ENCODE results near the gene KHDRBS1. TPM values are rescaled to one million over a fixed set of nuclear protein-coding genes. Genes with fewer than 3 reads are reported as not detected.
"Not testable (repeated sequence)": the region's sequence is repeated elsewhere in the genome, so short reads cannot be mapped to it uniquely, and the experiment has no call there.

Gene KHDRBS1
- total RNA-seq, 6 donors from 2014 or later: 52.4 to 101 (median 91.9) TPM

DNA sequence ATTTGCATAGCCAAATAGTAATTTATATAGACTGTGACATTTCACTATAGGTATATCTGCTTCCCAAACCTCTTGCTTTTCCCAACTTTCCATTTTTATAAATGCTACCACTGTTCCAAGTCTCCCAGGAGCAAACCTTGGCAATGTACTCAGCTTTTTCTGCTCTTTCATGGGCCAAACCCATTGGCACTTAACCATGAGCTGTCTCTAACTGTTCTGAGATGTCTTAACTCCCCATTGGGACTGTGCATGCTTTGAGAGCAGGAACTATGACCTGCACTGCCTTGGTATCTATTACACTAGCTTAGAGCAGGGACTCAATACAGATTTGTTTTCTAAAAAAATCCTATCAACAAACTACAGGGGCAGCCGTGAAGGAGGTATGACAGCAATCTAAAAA, 22.5 kb upstream of the KHDRBS1 start:
- Histone ChIP-seq H3K27ac (no peak overlapping the region), H3K27me3 (no peaks in the 10 kb centered on the region), H3K4me3 (no peak overlapping the region), H3K9me3 (no peaks in the 10 kb centered on the region), H3K36me3 (no peaks in the 10 kb centered on the region), H3K4me1 (no peaks in the 10 kb centered on the region)
- DNase-seq: no peak
- ATAC-seq (ENCODE audit: low FRiP score in 2 of 2): peak in 1 of 2 donors; percentile 40
- TF ChIP-seq POLR2A (IDR thresholded peaks at IDR 0.05) (no peak), POLR2AphosphoS5 (IDR thresholded peaks at IDR 0.05) (no peak), EP300 (IDR thresholded peaks at IDR 0.05) (no peak)
- TF ChIP-seq, protein P1, sequence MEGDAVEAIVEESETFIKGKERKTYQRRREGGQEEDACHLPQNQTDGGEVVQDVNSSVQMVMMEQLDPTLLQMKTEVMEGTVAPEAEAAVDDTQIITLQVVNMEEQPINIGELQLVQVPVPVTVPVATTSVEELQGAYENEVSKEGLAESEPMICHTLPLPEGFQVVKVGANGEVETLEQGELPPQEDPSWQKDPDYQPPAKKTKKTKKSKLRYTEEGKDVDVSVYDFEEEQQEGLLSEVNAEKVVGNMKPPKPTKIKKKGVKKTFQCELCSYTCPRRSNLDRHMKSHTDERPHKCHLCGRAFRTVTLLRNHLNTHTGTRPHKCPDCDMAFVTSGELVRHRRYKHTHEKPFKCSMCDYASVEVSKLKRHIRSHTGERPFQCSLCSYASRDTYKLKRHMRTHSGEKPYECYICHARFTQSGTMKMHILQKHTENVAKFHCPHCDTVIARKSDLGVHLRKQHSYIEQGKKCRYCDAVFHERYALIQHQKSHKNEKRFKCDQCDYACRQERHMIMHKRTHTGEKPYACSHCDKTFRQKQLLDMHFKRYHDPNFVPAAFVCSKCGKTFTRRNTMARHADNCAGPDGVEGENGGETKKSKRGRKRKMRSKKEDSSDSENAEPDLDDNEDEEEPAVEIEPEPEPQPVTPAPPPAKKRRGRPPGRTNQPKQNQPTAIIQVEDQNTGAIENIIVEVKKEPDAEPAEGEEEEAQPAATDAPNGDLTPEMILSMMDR (IDR thresholded peaks at IDR 0.05): no peak
- 66 to 78% methylated on average over 1 of the region's 1 CpG for WGBS, 2 donors

DNA sequence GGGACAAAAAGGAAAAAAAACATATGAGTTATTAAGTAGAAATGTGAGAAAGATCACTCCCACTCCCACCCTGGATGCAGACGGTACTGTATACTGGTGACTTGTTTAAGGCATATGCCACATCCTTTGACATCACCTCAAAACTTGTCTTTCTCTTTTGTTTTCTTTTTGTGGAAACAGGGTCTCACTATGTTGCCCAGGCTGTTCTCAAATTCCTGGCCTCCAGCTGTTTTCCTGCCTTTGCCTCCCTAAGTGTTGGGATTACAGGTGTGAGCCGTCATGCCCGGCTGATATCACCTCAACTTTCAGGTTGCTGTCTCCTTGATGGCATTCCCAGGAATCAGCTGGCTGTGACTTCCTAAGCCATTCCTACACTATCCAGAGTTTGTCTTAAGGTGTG, 18.4 kb upstream of the KHDRBS1 start:
- Histone ChIP-seq H3K9me3 (no peaks in the 10 kb centered on the region), H3K36me3 (no peaks in the 10 kb centered on the region), H3K27ac (no peak overlapping the region), H3K4me3 (no peak overlapping the region), H3K4me1 (no peaks in the 10 kb centered on the region), H3K27me3 (no peaks in the 10 kb centered on the region)
- WGBS, 2 donors: 84 to 85% methylated on average over 3 of the region's 3 CpGs
- no peak for TF ChIP-seq POLR2AphosphoS5 (IDR thresholded peaks at IDR 0.05)
- TF ChIP-seq, protein P1 (IDR thresholded peaks at IDR 0.05): no peak
- TF ChIP-seq EP300 (IDR thresholded peaks at IDR 0.05): no peak
- no peak for TF ChIP-seq POLR2A (IDR thresholded peaks at IDR 0.05)
- DNase-seq (no peak), ATAC-seq (ENCODE audit: low FRiP score in 2 of 2) (no peak)

DNA sequence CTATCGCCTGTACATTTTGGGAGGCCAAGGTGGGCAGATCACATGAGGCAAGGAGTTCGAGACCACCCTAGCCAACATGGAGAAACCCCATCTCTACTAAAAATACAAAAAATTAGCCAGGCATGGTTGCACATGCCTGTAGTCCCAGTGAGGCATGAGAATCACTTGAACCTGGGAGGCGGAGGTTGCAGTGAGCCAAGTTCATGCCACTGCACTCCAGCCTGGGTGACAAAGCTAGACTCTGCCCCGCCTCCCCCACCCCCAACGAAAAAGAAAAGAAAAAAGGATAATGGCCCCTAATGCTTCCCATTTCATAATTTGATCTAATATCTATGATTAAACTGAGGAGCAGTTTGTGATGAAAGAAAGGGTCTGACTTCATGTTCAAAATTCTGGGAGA, 17.5 kb upstream of the KHDRBS1 start:
- not testable (repeated sequence) for H3K4me1 ChIP-seq; H3K27ac ChIP-seq; H3K36me3 ChIP-seq; H3K27me3 ChIP-seq; ATAC-seq (ENCODE audit: low FRiP score in 2 of 2); H3K9me3 ChIP-seq; H3K4me3 ChIP-seq; DNase-seq
- 88 to 89% methylated on average over 5 of the region's 5 CpGs for WGBS, 2 donors

DNA sequence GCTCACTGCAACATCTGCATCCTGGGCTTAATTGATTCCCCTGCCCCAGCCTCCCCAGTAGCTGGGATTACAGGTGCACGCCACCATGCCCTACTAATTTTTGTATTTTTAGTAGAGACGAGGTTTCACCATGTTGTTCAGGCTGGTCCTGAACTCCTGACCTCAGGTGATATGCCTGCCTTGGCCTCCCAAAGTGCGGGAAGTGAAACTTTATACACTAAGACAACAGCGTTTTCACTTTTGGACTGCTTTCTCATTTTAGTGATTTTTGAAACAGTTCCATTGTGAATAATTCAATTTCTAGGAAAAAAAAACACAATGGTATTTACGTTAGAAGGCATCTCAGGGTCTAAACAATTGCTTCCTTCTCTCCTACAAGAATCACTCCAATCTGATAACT, 11.8 kb upstream of the KHDRBS1 start:
- H3K27me3 ChIP-seq: no peaks in the 10 kb centered on the region
- no peak overlapping the region for H3K27ac ChIP-seq
- DNase-seq (no peak), ATAC-seq (ENCODE audit: low FRiP score in 2 of 2) (no peak)
- H3K9me3 ChIP-seq: no peaks in the 10 kb centered on the region
- TF ChIP-seq EP300 (IDR thresholded peaks at IDR 0.05) (no peak), POLR2A (IDR thresholded peaks at IDR 0.05) (no peak), POLR2AphosphoS5 (IDR thresholded peaks at IDR 0.05) (no peak)
- TF ChIP-seq, protein P1 (IDR thresholded peaks at IDR 0.05): no peak
- H3K4me3 ChIP-seq: no peak overlapping the region
- H3K4me1 ChIP-seq: peaks cover 0 to 5% (median 0%) of the 10 kb centered on the region in 4 donors
- H3K36me3 ChIP-seq: no peaks in the 10 kb centered on the region
- 77% methylated on average over 5 of the region's 5 CpGs for WGBS, 2 donors

DNA sequence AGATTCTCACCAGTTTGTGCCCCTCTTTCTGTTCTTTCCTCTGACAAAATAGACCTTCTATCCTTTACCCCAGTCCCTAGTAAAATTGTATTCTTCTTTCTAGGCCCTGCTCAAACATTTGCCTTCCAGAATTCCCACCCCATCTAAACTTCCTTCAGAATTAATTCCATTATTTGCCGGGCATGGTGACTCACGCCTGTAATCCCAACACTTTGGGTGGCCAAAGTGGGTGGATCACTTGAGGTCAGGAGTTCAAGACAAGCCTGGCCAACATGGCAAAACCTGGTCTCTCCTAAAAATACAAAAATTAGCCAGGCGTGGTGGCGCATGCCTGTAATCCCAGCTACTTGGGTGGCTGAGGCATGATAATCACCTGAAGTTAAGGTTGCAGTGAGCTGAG, 11.4 kb upstream of the KHDRBS1 start:
- not testable (repeated sequence) for H3K4me3 ChIP-seq; DNase-seq; H3K27me3 ChIP-seq; H3K36me3 ChIP-seq; H3K9me3 ChIP-seq; ATAC-seq (ENCODE audit: low FRiP score in 2 of 2); H3K27ac ChIP-seq; H3K4me1 ChIP-seq
- 67 to 74% methylated on average over 4 of the region's 4 CpGs for WGBS, 2 donors

DNA sequence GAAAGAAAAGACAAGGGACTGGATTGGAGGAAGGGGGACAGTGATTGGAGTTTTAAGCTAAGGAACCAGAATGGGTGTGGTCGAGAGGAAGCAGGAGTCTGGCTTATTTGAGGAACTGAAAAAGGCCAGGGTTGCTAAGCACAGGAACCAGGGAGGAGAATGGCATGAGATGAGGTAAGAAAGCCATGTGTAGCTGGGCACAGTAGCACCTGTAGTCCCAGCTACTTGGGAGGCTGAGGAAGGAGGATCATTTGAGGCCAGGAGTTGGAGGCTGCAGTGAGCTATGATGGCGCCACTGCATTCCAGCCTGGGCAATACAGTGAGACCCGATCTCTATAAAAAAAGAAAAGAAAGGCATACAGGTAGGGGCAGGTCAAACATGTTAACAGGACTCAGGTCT, 8.1 kb upstream of the KHDRBS1 start:
- no peaks in the 10 kb centered on the region for H3K36me3 ChIP-seq
- no peaks in the 10 kb centered on the region for H3K27me3 ChIP-seq
- H3K4me1 ChIP-seq: peaks cover 0 to 5% (median 0%) of the 10 kb centered on the region in 4 donors
- H3K9me3 ChIP-seq: no peaks in the 10 kb centered on the region
- TF ChIP-seq POLR2AphosphoS5 (IDR thresholded peaks at IDR 0.05): no peak
- TF ChIP-seq, protein P1 (IDR thresholded peaks at IDR 0.05): no peak
- no peak for TF ChIP-seq POLR2A (IDR thresholded peaks at IDR 0.05)
- TF ChIP-seq EP300 (IDR thresholded peaks at IDR 0.05): no peak
- no peak overlapping the region for H3K4me3 ChIP-seq
- 75 to 82% methylated on average over 3 of the region's 3 CpGs for WGBS, 2 donors
- H3K27ac ChIP-seq: no peak overlapping the region
- DNase-seq: peak in 1 of 2 donors; percentile 33
- peak in 1 of 2 donors; percentile 64 for ATAC-seq (ENCODE audit: low FRiP score in 2 of 2)
